ENCODE measurements around the gene PDE4C. TPM values are rescaled to one million over a fixed set of nuclear protein-coding genes. Genes with fewer than 3 reads are reported as not detected.

The PDE4C gene
- total and polyA plus RNA-seq, 9 of the 15 experiments (the other 6 are each of a cell fraction or from before 2014, with no cell fraction given): 0.04 to 0.91 (median 0.20) TPM; not detected in 1

- TF ChIP-seq PCBP1 (IDR thresholded peaks at IDR 0.05; ENCODE audit: low read depth, low read length, poor library complexity, severe bottlenecking): no peak
- peak; percentile 72 for TF ChIP-seq HDAC2 (IDR thresholded peaks at IDR 0.05)
- no peak for TF ChIP-seq TEAD4 (IDR thresholded peaks at IDR 0.05; ENCODE audit: low read length)
- TF ChIP-seq TEAD4 (CRISPR knock-in tag; IDR thresholded peaks at IDR 0.05; ENCODE audit: borderline replicate concordance): peak; percentile 82; the same call in 1 of the 2 replicates
- TF ChIP-seq BHLHE40 (IDR thresholded peaks at IDR 0.05; ENCODE audit: low read length): peak; percentile 74; the same call in 1 of the 2 replicates
- 0 out of 2 replicates have a peak, but pooled peaks have one; percentile 59 for TF ChIP-seq NR3C1 (CRISPR knock-in tag; IDR thresholded peaks at IDR 0.05)
- TF ChIP-seq HNRNPL (IDR thresholded peaks at IDR 0.05; ENCODE audit: low read depth, low read length): no peak
- TF ChIP-seq REST (IDR thresholded peaks at IDR 0.05; ENCODE audit: borderline replicate concordance): peak; percentile 99
- peak; percentile 95 for TF ChIP-seq REST (CRISPR knock-in tag; IDR thresholded peaks at IDR 0.05; ENCODE audit: low read depth)
- peak in 1 of 2 experiments; percentile 51; a peak in 2 of 4 replicates for TF ChIP-seq RCOR1 (IDR thresholded peaks at IDR 0.05; ENCODE audit: borderline replicate concordance in 1 of 2, low read depth in 2 of 2, low read length in 2 of 2)
- TF ChIP-seq SOX6 (IDR thresholded peaks at IDR 0.05): peak; percentile 94
- TF ChIP-seq AFF1 (IDR thresholded peaks at IDR 0.05; ENCODE audit: low read depth in 1 of 2, partially characterized antibody in 2 of 2): peak in 1 of 2 experiments; percentile 79
- TF ChIP-seq MLX (CRISPR knock-in tag; conservative IDR thresholded peaks at IDR 0.05): no peak
- TF ChIP-seq FOXK2 (conservative IDR thresholded peaks at IDR 0.05 in 1 of 2, IDR thresholded peaks at IDR 0.05 in 1 of 2; ENCODE audit: low read depth in 2 of 2): peak; percentile 77 to 88
- peak; percentile 95 for TF ChIP-seq MIER1 (IDR thresholded peaks at IDR 0.05; ENCODE audit: low read depth)
- TF ChIP-seq SAP30 (IDR thresholded peaks at IDR 0.05; ENCODE audit: borderline replicate concordance, insufficient read depth, low read depth, low read length, poor library complexity, severe bottlenecking): peak; percentile 91
Observed at GRCh38 chr19:18239303-18239702, 13.1 kb upstream of the PDE4C start (continued).
